ENCODE results near the gene SCGB3A1.

GRCh38 chr5:180555168-180555921, 36.0 kb downstream of the SCGB3A1 start:
- no peak for TF ChIP-seq YY1 (IDR thresholded peaks at IDR 0.05; ENCODE audit: insufficient read depth, insufficient read length)
- TF ChIP-seq ZNF274 (IDR thresholded peaks at IDR 0.05; ENCODE audit: low read depth, low read length), result no peak
